Calu3 (cell line): ENCODE data around the gene LGALS3. TPM values are rescaled to one million over a fixed set of nuclear protein-coding genes. Genes with fewer than 3 reads are reported as not detected.
"Not testable (repeated sequence)": the region's sequence is repeated elsewhere in the genome, so short reads cannot be mapped to it uniquely, and the experiment has no call there.

Source experiments
- Bru-seq: library from RNA; stranded (reverse); fragments of 400-500 nt; gene quantifications from one replicate; lab custom pipeline; 2021; lab: Mats Ljungman, UMichigan
- BruChase-seq, 2 experiments: library from RNA; stranded (reverse); fragments of 400-500 nt; gene quantifications; one replicate each; lab custom pipeline; 2021; lab: Mats Ljungman, UMichigan
- BruUV-seq: library from RNA; stranded (reverse); fragments of 400-500 nt; replicated peaks from 2 replicates; lab custom pipeline; 2021; lab: Mats Ljungman, UMichigan
- CTCF ChIA-PET: fragments of 300-600 bp; sonication (Branson Sonifier 250); formaldehyde crosslinking; loops from one replicate; lab custom pipeline; 2022; ENCODE audit warnings: antibody characterized with exemption; lab: Charles Lee
- DNase-seq: peaks from one replicate; pipeline ENCODE4 v3.0.0; 2022
- H3K27ac Mint-ChIP-seq: one replicate; pipeline ENCODE4 v1.8.0; 2022; ENCODE audit warnings: mixed read lengths; ENCODE audit not compliant: unreplicated experiment
- H3K27me3 Mint-ChIP-seq: one replicate; pipeline ENCODE4 v1.8.0; 2022; ENCODE audit warnings: mixed read lengths; ENCODE audit not compliant: unreplicated experiment
- H3K36me3 Mint-ChIP-seq: one replicate; pipeline ENCODE4 v1.8.0; 2022; ENCODE audit warnings: mild to moderate bottlenecking, moderate library complexity, mixed read lengths; ENCODE audit not compliant: insufficient read depth, unreplicated experiment
- H3K4me1 Mint-ChIP-seq: one replicate; pipeline ENCODE4 v1.8.0; 2022; ENCODE audit warnings: mild to moderate bottlenecking, low read depth, mixed read lengths; ENCODE audit not compliant: unreplicated experiment
- H3K4me3 Mint-ChIP-seq: one replicate; pipeline ENCODE4 v1.8.0; 2022; ENCODE audit warnings: mild to moderate bottlenecking, low read depth, moderate library complexity, mixed read lengths; ENCODE audit not compliant: unreplicated experiment
- H3K9me3 Mint-ChIP-seq: one replicate; pipeline ENCODE4 v1.8.0; 2022; ENCODE audit warnings: low read depth, mixed read lengths; ENCODE audit not compliant: unreplicated experiment
- CTCF ChIP-seq: fragments of 200-600 bp; IDR thresholded peaks from one replicate; pipeline ENCODE4 v1.8.0; 2022; ENCODE audit warnings: antibody characterized with exemption; ENCODE audit not compliant: unreplicated experiment
- intact Hi-C: fragments of 100-400 bp; cut with micrococcal nuclease; formaldehyde crosslinking; loops from one replicate; pipeline ENCODE4 v1.10.0; 2022; ENCODE audit not compliant: unreplicated experiment
- long read RNA-seq: library from polyadenylated mRNA; stranded (forward); transcript quantifications from one replicate; pipeline ENCODE4 v2.0.0, GENCODE V29; 2022
- total RNA-seq: library from RNA; stranded (reverse); gene quantifications from 2 replicates; pipeline ENCODE4 v1.2.3, GENCODE V29; 2022

The LGALS3 gene
- total RNA-seq (429 and 672 TPM in 2 replicates), Bru-seq, nascent RNA (percentile 99 among the genes with signal in this experiment), BruChase-seq, experiment 1, labeled RNA remaining after a 6-hour chase (percentile 97 among the genes with signal in this experiment), BruChase-seq, experiment 2, labeled RNA remaining after a 2-hour chase (percentile 95 among the genes with signal in this experiment)
- long read RNA-seq, transcript LGALS3-207 (4 exons, 1,734 nt): minor isoform, 24 of 899 reads
- long read RNA-seq, transcript LGALS3-201 (6 exons, 1,146 nt): major isoform, 791 of 899 reads
- long read RNA-seq, partial matches to known transcripts: 26 of 899 reads
- long read RNA-seq, other reads (novel, unspliced or antisense): 58 of 899 reads

- intact Hi-C loops: no loop called here
- no peaks in the 10 kb centered on the region for H3K9me3 Mint-ChIP-seq
- H3K27me3 Mint-ChIP-seq: no peaks in the 10 kb centered on the region
- no TSS peak for BruUV-seq
- peak within 1 kb of the TSS; percentile 80 for H3K4me3 Mint-ChIP-seq
- peak within 1 kb of the TSS; percentile 93 for H3K27ac Mint-ChIP-seq
- no peak for TF ChIP-seq CTCF
- peaks cover 42% of the 10 kb centered on the region for H3K4me1 Mint-ChIP-seq
- CTCF ChIA-PET: interaction anchor here (1.0 to 4.0 kb wide), 5 partner anchors 26 to 52 kb away, joined by 3 to 22 read pairs (median 4); no protein-coding TSS in a partner anchor
- H3K36me3 Mint-ChIP-seq: peaks cover 68% of the 10 kb centered on the region
- peak; percentile 83 for DNase-seq
Observed at GRCh38 chr14:55129086-55129427, at the start of gene LGALS3. LGALS3 (plus strand) TSS chr14:55129252; CDS start chr14:55137374, 8,122 bp downstream.

GRCh38 chr14:55079961-55080360, 49.1 kb upstream of the LGALS3 start:
- DNase-seq, H3K27me3 Mint-ChIP-seq, intact Hi-C loops, H3K9me3 Mint-ChIP-seq, H3K4me3 Mint-ChIP-seq, H3K27ac Mint-ChIP-seq, H3K36me3 Mint-ChIP-seq, BruUV-seq: not testable (repeated sequence)
- peaks cover 30% of the 10 kb centered on the region for H3K4me1 Mint-ChIP-seq
- CTCF ChIA-PET: interaction anchor here (0.5 to 1.0 kb wide), 2 partner anchors 23 to 359 kb away, joined by 3 read pairs; no protein-coding TSS in a partner anchor

- H3K9me3 Mint-ChIP-seq: no peaks in the 10 kb centered on the region
- CTCF ChIA-PET: interaction anchor here (0.7 kb wide), 1 partner anchor 33 kb away, joined by 3 read pairs; the partner anchor contains the start of gene MAPK1IP1L
- peak overlapping the region; percentile 54 for H3K27ac Mint-ChIP-seq
- no peak overlapping the region for H3K4me3 Mint-ChIP-seq
- peaks cover 8% of the 10 kb centered on the region for H3K4me1 Mint-ChIP-seq
- no peak for DNase-seq
- BruUV-seq: no TSS peak
- intact Hi-C loops: loop anchor here (1.0 to 5.0 kb wide), 2 partner anchors 7 to 32 kb away; partner anchors contain the start of gene MAPK1IP1L
- TF ChIP-seq CTCF: no peak
- H3K36me3 Mint-ChIP-seq: peaks cover 6% of the 10 kb centered on the region
- no peaks in the 10 kb centered on the region for H3K27me3 Mint-ChIP-seq
Observed at GRCh38 chr14:55084401-55085059, 44.5 kb upstream of the LGALS3 start.

- Mint-ChIP-seq H3K4me1 (peaks cover 12% of the 10 kb centered on the region), H3K27me3 (no peaks in the 10 kb centered on the region), H3K36me3 (peaks cover 6% of the 10 kb centered on the region), H3K27ac (peak overlapping the region; percentile 42), H3K9me3 (no peaks in the 10 kb centered on the region), H3K4me3 (no peak overlapping the region)
- intact Hi-C loops: loop anchor here (1.0 to 5.0 kb wide), 2 partner anchors 8 to 33 kb away; partner anchors contain the start of gene MAPK1IP1L
- CTCF ChIA-PET: interaction anchor here (0.7 kb wide), 1 partner anchor 34 kb away, joined by 3 read pairs; the partner anchor contains the start of gene MAPK1IP1L
- peak; percentile 54 for DNase-seq
- no peak for TF ChIP-seq CTCF
- BruUV-seq: no TSS peak
Observed at GRCh38 chr14:55085060-55085660, 43.9 kb upstream of the LGALS3 start.
